Ishikawa (cell line): ENCODE results near the gene MYCBPAP.

ENCODE experiments used
- CEBPB ChIP-seq: IDR thresholded peaks from 2 replicates; pipeline ENCODE4 v1.6.1; 2012
- CREB1 ChIP-seq: IDR thresholded peaks from 2 replicates; pipeline ENCODE4 v1.6.1; 2012; ENCODE audit warnings: low read depth
- EGR1 ChIP-seq: IDR thresholded peaks from 2 replicates; pipeline ENCODE4 v1.6.1; 2012
- EP300 ChIP-seq: IDR thresholded peaks from 2 replicates; pipeline ENCODE4 v1.6.1; 2012; ENCODE audit warnings: borderline replicate concordance
- FOXM1 ChIP-seq: IDR thresholded peaks from 2 replicates; pipeline ENCODE4 v1.6.1; 2012; ENCODE audit warnings: low read depth, borderline replicate concordance
- NFIC ChIP-seq: IDR thresholded peaks from 2 replicates; pipeline ENCODE4 v1.6.1; 2012
- RAD21 ChIP-seq: IDR thresholded peaks from 2 replicates; pipeline ENCODE4 v1.6.1; 2012; ENCODE audit warnings: low read depth
- TAF1 ChIP-seq: IDR thresholded peaks from 2 replicates; pipeline ENCODE4 v1.6.1; 2012; ENCODE audit warnings: low read depth, mild to moderate bottlenecking
- TCF12 ChIP-seq: IDR thresholded peaks from 2 replicates; pipeline ENCODE4 v1.6.1; 2012; ENCODE audit warnings: low read depth
- TEAD4 ChIP-seq: IDR thresholded peaks from 2 replicates; pipeline ENCODE4 v1.6.1; 2012
- YY1 ChIP-seq: IDR thresholded peaks from 2 replicates; pipeline ENCODE4 v1.6.1; 2012; ENCODE audit warnings: low read depth
- ZBTB7A ChIP-seq: IDR thresholded peaks from 2 replicates; pipeline ENCODE4 v1.6.1; 2012; ENCODE audit warnings: low read depth
- TF ChIP-seq, protein P1 (sequence below): IDR thresholded peaks from 2 replicates; pipeline ENCODE4 v1.6.1; 2012
- TF ChIP-seq, protein P2 (sequence below): IDR thresholded peaks from 2 replicates; pipeline ENCODE4 v1.6.1; 2012; ENCODE audit warnings: low read depth, mild to moderate bottlenecking
- TF ChIP-seq, protein P3 (sequence below): IDR thresholded peaks from 2 replicates; pipeline ENCODE4 v1.6.1; 2012

The MYCBPAP gene

DNA sequence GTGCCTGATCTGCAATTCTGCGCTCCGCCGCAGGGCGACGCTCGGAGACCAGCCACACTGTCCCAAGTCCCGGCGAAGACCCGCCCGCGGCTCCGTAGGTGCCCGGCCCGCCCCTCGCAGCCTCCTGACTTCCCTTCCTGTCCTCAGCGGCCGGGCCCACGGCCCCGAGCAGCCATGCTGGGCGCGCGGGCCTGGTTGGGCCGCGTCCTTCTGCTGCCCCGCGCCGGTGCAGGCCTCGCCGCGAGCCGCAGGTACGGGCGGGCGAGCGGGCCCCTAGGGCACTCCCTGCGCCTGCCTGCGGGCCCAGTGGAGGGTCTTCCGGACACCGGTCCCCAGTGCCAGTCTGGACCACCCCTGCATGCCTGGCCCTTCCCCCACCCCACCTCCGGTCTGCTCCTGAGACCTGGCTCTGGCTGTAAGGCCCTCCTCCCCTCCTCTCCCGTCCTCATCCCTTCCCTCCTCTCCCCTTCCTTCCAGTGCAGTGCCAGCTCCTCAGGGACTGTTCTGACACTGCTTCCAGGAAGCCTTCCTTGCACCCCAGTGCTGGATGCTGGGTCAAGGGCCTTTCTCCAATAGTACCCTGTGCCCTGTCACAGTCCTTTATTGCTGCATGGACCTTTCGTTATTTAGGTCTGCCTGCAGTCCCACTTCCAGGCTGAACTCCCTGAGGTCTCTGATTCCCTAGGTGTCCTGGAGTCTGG is 38.9 kb downstream of the MYCBPAP start, which contains the start of gene SPATA20:
SPATA20 (plus strand) TSS at position 140 of the 701 bp plus-strand sequence; CDS start at position 175, 35 bp downstream.
- TF ChIP-seq, protein P1, sequence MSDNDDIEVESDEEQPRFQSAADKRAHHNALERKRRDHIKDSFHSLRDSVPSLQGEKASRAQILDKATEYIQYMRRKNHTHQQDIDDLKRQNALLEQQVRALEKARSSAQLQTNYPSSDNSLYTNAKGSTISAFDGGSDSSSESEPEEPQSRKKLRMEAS: peak; percentile 41; the same call in 1 of the 2 replicates
- TF ChIP-seq TEAD4: peak; percentile 29; the same call in 1 of the 2 replicates
- TF ChIP-seq CEBPB: no peak
- peak; percentile 81 for TF ChIP-seq YY1
- TF ChIP-seq RAD21: peak; percentile 99
- 0 out of 2 replicates have a peak, but pooled peaks have one; percentile 27 for TF ChIP-seq TAF1
- TF ChIP-seq EGR1: 0 out of 2 replicates have a peak, but pooled peaks have one; percentile 23
- no peak for TF ChIP-seq FOXM1

DNA sequence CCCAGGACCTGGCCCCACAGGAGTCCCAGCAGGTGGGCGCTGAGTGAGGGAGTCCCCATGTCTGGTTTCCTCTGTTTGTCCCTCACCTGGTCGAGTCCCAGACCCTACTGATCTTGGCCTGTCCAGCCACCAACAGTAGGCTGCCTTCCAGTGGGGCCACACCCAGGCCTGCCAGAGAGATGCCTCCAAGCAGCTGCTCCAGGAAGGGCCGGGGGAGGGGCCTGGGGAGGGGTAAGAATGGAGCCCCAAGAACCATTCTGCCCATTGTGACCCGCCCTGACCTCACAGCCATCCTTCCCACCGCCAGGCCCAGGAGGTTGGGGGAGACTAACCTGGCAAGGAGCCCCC is 39.5 kb downstream of the MYCBPAP start:
- TF ChIP-seq TEAD4: no peak
- TF ChIP-seq CEBPB: no peak
- TF ChIP-seq FOXM1: no peak
- no peak for TF ChIP-seq YY1
- TF ChIP-seq TCF12: no peak
- TF ChIP-seq RAD21: no peak
- no peak for TF ChIP-seq EGR1
- TF ChIP-seq EP300: no peak
- TF ChIP-seq, protein P2, sequence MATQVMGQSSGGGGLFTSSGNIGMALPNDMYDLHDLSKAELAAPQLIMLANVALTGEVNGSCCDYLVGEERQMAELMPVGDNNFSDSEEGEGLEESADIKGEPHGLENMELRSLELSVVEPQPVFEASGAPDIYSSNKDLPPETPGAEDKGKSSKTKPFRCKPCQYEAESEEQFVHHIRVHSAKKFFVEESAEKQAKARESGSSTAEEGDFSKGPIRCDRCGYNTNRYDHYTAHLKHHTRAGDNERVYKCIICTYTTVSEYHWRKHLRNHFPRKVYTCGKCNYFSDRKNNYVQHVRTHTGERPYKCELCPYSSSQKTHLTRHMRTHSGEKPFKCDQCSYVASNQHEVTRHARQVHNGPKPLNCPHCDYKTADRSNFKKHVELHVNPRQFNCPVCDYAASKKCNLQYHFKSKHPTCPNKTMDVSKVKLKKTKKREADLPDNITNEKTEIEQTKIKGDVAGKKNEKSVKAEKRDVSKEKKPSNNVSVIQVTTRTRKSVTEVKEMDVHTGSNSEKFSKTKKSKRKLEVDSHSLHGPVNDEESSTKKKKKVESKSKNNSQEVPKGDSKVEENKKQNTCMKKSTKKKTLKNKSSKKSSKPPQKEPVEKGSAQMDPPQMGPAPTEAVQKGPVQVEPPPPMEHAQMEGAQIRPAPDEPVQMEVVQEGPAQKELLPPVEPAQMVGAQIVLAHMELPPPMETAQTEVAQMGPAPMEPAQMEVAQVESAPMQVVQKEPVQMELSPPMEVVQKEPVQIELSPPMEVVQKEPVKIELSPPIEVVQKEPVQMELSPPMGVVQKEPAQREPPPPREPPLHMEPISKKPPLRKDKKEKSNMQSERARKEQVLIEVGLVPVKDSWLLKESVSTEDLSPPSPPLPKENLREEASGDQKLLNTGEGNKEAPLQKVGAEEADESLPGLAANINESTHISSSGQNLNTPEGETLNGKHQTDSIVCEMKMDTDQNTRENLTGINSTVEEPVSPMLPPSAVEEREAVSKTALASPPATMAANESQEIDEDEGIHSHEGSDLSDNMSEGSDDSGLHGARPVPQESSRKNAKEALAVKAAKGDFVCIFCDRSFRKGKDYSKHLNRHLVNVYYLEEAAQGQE: no peak
- TF ChIP-seq, protein P1: no peak
- no peak for TF ChIP-seq CREB1
- TF ChIP-seq TAF1: no peak
- TF ChIP-seq, protein P3, sequence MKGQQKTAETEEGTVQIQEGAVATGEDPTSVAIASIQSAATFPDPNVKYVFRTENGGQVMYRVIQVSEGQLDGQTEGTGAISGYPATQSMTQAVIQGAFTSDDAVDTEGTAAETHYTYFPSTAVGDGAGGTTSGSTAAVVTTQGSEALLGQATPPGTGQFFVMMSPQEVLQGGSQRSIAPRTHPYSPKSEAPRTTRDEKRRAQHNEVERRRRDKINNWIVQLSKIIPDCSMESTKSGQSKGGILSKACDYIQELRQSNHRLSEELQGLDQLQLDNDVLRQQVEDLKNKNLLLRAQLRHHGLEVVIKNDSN: no peak
- no peak for TF ChIP-seq NFIC
- TF ChIP-seq ZBTB7A: no peak

DNA sequence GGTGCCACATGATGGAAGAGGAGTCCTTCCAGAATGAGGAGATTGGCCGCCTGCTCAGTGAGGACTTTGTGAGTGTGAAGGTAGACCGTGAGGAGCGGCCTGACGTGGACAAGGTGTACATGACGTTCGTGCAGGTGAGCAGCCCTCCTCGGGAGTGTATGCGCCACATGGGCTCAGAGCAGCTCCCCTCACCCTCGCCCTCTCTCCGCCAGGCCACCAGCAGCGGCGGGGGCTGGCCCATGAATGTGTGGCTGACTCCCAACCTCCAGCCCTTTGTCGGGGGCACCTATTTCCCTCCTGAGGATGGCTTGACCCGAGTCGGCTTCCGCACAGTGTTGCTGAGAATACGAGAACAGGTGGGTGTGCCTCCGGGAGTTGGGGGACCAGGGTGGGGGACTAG is 40.6 kb downstream of the MYCBPAP start:
- no peak for TF ChIP-seq RAD21
- TF ChIP-seq YY1: no peak
- no peak for TF ChIP-seq EP300
- TF ChIP-seq, protein P3: no peak
- no peak for TF ChIP-seq TCF12
- no peak for TF ChIP-seq CREB1
- no peak for TF ChIP-seq ZBTB7A
- TF ChIP-seq, protein P1: no peak
- TF ChIP-seq, protein P2: no peak
- TF ChIP-seq TAF1: no peak
- no peak for TF ChIP-seq FOXM1
- TF ChIP-seq CEBPB: no peak
- no peak for TF ChIP-seq TEAD4
- TF ChIP-seq NFIC: no peak
- no peak for TF ChIP-seq EGR1

DNA sequence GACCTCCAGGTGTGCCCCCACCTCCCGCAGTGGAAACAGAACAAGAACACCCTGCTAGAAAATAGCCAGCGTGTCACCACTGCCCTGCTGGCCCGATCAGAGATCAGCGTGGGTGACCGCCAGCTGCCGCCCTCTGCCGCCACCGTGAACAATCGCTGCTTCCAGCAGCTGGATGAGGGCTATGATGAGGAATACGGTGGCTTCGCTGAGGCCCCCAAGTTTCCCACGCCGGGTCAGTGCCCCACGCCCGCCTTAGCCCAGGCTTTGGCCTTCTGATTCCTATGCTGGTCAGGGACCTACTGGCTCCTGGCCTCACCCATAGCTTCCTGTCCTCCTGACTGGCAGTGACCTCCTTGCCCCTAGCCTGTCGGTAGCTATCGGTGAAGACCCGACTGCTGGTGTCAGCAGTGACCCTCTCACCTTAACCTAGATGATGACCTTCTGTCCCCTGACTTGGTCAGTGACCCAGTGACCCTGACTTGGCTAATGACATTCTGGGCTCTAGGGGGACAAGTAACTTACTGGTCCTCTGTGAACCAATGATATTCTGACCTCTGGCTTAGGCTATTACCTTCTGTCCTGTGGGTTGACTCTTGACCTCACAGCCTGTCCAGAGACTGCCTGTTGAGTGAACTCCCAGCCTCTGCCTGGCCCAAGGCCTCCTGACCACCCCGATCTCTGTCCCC is 41.2 kb downstream of the MYCBPAP start:
- TF ChIP-seq CREB1: no peak
- TF ChIP-seq TAF1: no peak
- TF ChIP-seq EP300: no peak
- no peak for TF ChIP-seq CEBPB
- TF ChIP-seq TCF12: no peak
- TF ChIP-seq, protein P2: no peak
- TF ChIP-seq, protein P1: no peak
- no peak for TF ChIP-seq FOXM1
- TF ChIP-seq, protein P3: no peak
- no peak for TF ChIP-seq TEAD4
- TF ChIP-seq EGR1: no peak
- no peak for TF ChIP-seq ZBTB7A
